ENCODE measurements around the gene DNTTIP2. TPM values are rescaled to one million over a fixed set of nuclear protein-coding genes. Genes with fewer than 3 reads are reported as not detected.
"Not testable (repeated sequence)": the region's sequence is repeated elsewhere in the genome, so short reads cannot be mapped to it uniquely, and the experiment has no call there.

Gene DNTTIP2
- polyA plus RNA-seq (ENCODE audit: insufficient read length in 12 of 12) = 10 to 100 TPM in 11 of 12 donors, not detected in 1; 41.9 to 75.0 (median 49.4) TPM
- long read RNA-seq, donor 1, full-length matches to known transcripts = 8 of 52 reads
- long read RNA-seq, donor 1, partial matches to known transcripts = 44 of 52 reads
- long read RNA-seq, donor 1, other reads (novel, unspliced or antisense) = 0 of 52 reads
- long read RNA-seq, donor 2, full-length matches to known transcripts = 12 of 50 reads
- long read RNA-seq, donor 2, partial matches to known transcripts = 38 of 50 reads
- long read RNA-seq, donor 2, other reads (novel, unspliced or antisense) = 0 of 50 reads
- long read RNA-seq, donor 3, partial matches to known transcripts = 0 of 1 reads
- long read RNA-seq, donor 3, other reads (novel, unspliced or antisense) = 0 of 1 reads
- long read RNA-seq, donor 4, full-length matches to known transcripts = 4 of 4 reads
- long read RNA-seq, donor 4, partial matches to known transcripts = 0 of 4 reads
- long read RNA-seq, donor 4, other reads (novel, unspliced or antisense) = 0 of 4 reads
- long read RNA-seq, donor 5, full-length matches to known transcripts = 6 of 17 reads
- long read RNA-seq, donor 5, partial matches to known transcripts = 11 of 17 reads
- long read RNA-seq, donor 5, other reads (novel, unspliced or antisense) = 0 of 17 reads
- long read RNA-seq, donor 6, full-length matches to known transcripts = 3 of 3 reads
- long read RNA-seq, donor 6, partial matches to known transcripts = 0 of 3 reads
- long read RNA-seq, donor 6, other reads (novel, unspliced or antisense) = 0 of 3 reads
- long read RNA-seq, donor 7, full-length matches to known transcripts = 3 of 3 reads
- long read RNA-seq, donor 7, partial matches to known transcripts = 0 of 3 reads
- long read RNA-seq, donor 7, other reads (novel, unspliced or antisense) = 0 of 3 reads
- long read RNA-seq, donor 8, full-length matches to known transcripts = 11 of 40 reads
- long read RNA-seq, donor 8, partial matches to known transcripts = 29 of 40 reads
- long read RNA-seq, donor 8, other reads (novel, unspliced or antisense) = 0 of 40 reads
- long read RNA-seq, donor 9, full-length matches to known transcripts = 4 of 14 reads
- long read RNA-seq, donor 9, partial matches to known transcripts = 10 of 14 reads
- long read RNA-seq, donor 9, other reads (novel, unspliced or antisense) = 0 of 14 reads
- long read RNA-seq, donor 10, full-length matches to known transcripts = 9 of 19 reads
- long read RNA-seq, donor 10, partial matches to known transcripts = 10 of 19 reads
- long read RNA-seq, donor 10, other reads (novel, unspliced or antisense) = 0 of 19 reads
- long read RNA-seq, donor 11, full-length matches to known transcripts = 7 of 33 reads
- long read RNA-seq, donor 11, partial matches to known transcripts = 26 of 33 reads
- long read RNA-seq, donor 11, other reads (novel, unspliced or antisense) = 0 of 33 reads

- peak; percentile 97 for DNase-seq
Measured at GRCh38 chr1:93878889-93879586, at the start of gene DNTTIP2. TSS of gene DNTTIP2 (minus strand) at chr1:93879206. CDS start at chr1:93879148, 58 bp downstream.

- DNase-seq = no peak
Measured at GRCh38 chr1:93925206-93925605, 46.2 kb upstream of the DNTTIP2 start.

GRCh38 chr1:93919780-93920179 is 40.8 kb upstream of the DNTTIP2 start:
- DNase-seq = no peak

- no peak for DNase-seq
Measured at GRCh38 chr1:93917302-93917701, 38.3 kb upstream of the DNTTIP2 start.

- not testable (repeated sequence) for DNase-seq
Measured at GRCh38 chr1:93910880-93911279, 31.9 kb upstream of the DNTTIP2 start.

GRCh38 chr1:93910305-93910704 is 31.3 kb upstream of the DNTTIP2 start:
- no peak for DNase-seq

- peak; percentile 90 for DNase-seq
Measured at GRCh38 chr1:93909146-93910050, 30.4 kb upstream of the DNTTIP2 start, which contains the start of gene GCLM. TSS of gene GCLM (minus strand) at chr1:93909430. CDS start at chr1:93909163, 267 bp downstream.

- DNase-seq = peak; percentile 11
Measured at GRCh38 chr1:93908394-93909145, 29.6 kb upstream of the DNTTIP2 start.

GRCh38 chr1:93907718-93908117 is 28.7 kb upstream of the DNTTIP2 start:
- DNase-seq = peak; percentile 6

- no peak for DNase-seq
Measured at GRCh38 chr1:93906480-93906879, 27.5 kb upstream of the DNTTIP2 start.

- DNase-seq = no peak
Measured at GRCh38 chr1:93905734-93906133, 26.7 kb upstream of the DNTTIP2 start.

GRCh38 chr1:93905051-93905450 is 26.0 kb upstream of the DNTTIP2 start:
- no peak for DNase-seq

- DNase-seq = no peak
Measured at GRCh38 chr1:93904228-93904627, 25.2 kb upstream of the DNTTIP2 start.

GRCh38 chr1:93900723-93901504 is 21.9 kb upstream of the DNTTIP2 start:
- DNase-seq = no peak

- DNase-seq = no peak
Measured at GRCh38 chr1:93899543-93900207, 20.7 kb upstream of the DNTTIP2 start.

GRCh38 chr1:93888900-93889299 is 9.9 kb upstream of the DNTTIP2 start:
- DNase-seq = no peak

GRCh38 chr1:93882269-93882668 is 3.3 kb upstream of the DNTTIP2 start:
- no peak for DNase-seq

All from muscle of arm (tissue), 14 donors.